ENCODE data around the gene TMEM229A. TPM values are rescaled to one million over a fixed set of nuclear protein-coding genes. Genes with fewer than 3 reads are reported as not detected.

The TMEM229A gene
- total and polyA plus RNA-seq, 9 of the 15 experiments (the other 6 are each of a cell fraction or from before 2014, with no cell fraction given), result not detected

DNA sequence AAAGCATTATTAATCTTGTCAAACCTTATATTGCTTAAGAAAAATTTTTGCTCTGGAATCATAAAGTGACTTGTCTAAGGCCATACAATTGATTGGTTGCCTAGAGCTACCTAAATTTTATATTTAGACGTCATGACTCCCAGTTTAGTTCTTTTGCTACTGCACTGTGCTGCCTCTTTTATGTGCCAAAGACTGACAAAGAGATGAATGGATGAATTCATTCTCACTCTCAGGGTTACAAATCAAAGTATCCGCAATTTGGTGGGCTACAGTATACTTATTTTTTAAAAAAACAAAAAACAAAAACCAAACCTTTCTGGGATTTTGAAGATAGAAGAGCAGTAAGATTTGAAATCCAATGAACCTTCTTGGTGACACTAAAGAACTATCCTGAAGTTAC lies 27.7 kb upstream of the TMEM229A start:
- CTCF ChIA-PET (ENCODE audit: low intra/inter-chr PET ratio), result no interaction called here
- no peaks in the 10 kb centered on the region for H3K36me3 ChIP-seq (ENCODE audit: control insufficient read depth, insufficient read depth, low read length)
- 2% methylated on average over 2 of the region's 2 CpGs for WGBS (ENCODE audit: insufficient coverage, low coverage, missing lambda C conversion rate)
- no peak overlapping the region for H3K9ac ChIP-seq (ENCODE audit: insufficient read depth in 1 of 2, low read depth in 2 of 2, low read length in 2 of 2)
- H3K27ac ChIP-seq (ENCODE audit: extremely low read depth, low read depth, low read length), result no peak overlapping the region
- no peak overlapping the region for H3K4me3 ChIP-seq
- no peaks in the 10 kb centered on the region for H3K79me2 ChIP-seq (ENCODE audit: control insufficient read depth, insufficient read depth, low read length)
- no peak overlapping the region for H3K4me2 ChIP-seq (ENCODE audit: insufficient read depth, low read length)
- intact Hi-C loops (cut with micrococcal nuclease), result no loop called here
- POLR2A ChIA-PET, result no interaction called here
- no peaks in the 10 kb centered on the region for H3K9me1 ChIP-seq (ENCODE audit: control insufficient read depth, insufficient read depth, low read length)
- no peaks in the 10 kb centered on the region for H3K27me3 ChIP-seq (ENCODE audit: control insufficient read depth in 2 of 2, insufficient read depth in 2 of 2, low read length in 2 of 2)
- TF ChIP-seq BMI1 (IDR thresholded peaks at IDR 0.05; ENCODE audit: low read length) (no peak), TBL1XR1 (IDR thresholded peaks at IDR 0.05; ENCODE audit: low read length in 2 of 2) (no peak), CSDE1 (IDR thresholded peaks at IDR 0.05) (no peak), ZNF444 (CRISPR knock-in tag; IDR thresholded peaks at IDR 0.05) (no peak), DNMT1 (IDR thresholded peaks at IDR 0.05) (no peak), NFE2 (IDR thresholded peaks at IDR 0.05; ENCODE audit: low read depth) (no peak), MEIS2 (IDR thresholded peaks at IDR 0.05; ENCODE audit: partially characterized antibody) (no peak), CBX1 (IDR thresholded peaks at IDR 0.05; ENCODE audit: low read depth) (no peak), GATAD2A (IDR thresholded peaks at IDR 0.05) (no peak), TARDBP (IDR thresholded peaks at IDR 0.05) (no peak), ZNF764 (CRISPR knock-in tag; IDR thresholded peaks at IDR 0.05; ENCODE audit: low read depth) (no peak), POLR3G (IDR thresholded peaks at IDR 0.05; ENCODE audit: extremely low read depth, insufficient read length, insufficient replicate concordance) (no peak), ZNF124 (CRISPR knock-in tag; IDR thresholded peaks at IDR 0.05) (no peak), PRPF4 (IDR thresholded peaks at IDR 0.05; ENCODE audit: insufficient read depth, low read depth, low read length, poor library complexity, severe bottlenecking) (no peak)
- TF ChIP-seq, protein P1, sequence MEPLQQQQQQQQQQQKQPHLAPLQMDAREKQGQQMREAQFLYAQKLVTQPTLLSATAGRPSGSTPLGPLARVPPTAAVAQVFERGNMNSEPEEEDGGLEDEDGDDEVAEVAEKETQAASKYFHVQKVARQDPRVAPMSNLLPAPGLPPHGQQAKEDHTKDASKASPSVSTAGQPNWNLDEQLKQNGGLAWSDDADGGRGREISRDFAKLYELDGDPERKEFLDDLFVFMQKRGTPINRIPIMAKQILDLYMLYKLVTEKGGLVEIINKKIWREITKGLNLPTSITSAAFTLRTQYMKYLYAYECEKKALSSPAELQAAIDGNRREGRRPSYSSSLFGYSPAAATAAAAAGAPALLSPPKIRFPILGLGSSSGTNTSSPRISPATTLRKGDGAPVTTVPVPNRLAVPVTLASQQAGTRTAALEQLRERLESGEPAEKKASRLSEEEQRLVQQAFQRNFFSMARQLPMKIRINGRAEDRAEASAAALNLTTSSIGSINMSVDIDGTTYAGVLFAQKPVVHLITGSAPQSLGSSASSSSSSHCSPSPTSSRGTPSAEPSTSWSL (CRISPR knock-in tag; IDR thresholded peaks at IDR 0.05; ENCODE audit: borderline replicate concordance), result no peak
- TF ChIP-seq, protein P2, sequence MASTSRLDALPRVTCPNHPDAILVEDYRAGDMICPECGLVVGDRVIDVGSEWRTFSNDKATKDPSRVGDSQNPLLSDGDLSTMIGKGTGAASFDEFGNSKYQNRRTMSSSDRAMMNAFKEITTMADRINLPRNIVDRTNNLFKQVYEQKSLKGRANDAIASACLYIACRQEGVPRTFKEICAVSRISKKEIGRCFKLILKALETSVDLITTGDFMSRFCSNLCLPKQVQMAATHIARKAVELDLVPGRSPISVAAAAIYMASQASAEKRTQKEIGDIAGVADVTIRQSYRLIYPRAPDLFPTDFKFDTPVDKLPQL (IDR thresholded peaks at IDR 0.05; ENCODE audit: extremely low read depth, insufficient read length), result no peak
- TF ChIP-seq, protein P3, sequence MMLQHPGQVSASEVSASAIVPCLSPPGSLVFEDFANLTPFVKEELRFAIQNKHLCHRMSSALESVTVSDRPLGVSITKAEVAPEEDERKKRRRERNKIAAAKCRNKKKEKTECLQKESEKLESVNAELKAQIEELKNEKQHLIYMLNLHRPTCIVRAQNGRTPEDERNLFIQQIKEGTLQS (IDR thresholded peaks at IDR 0.05), result no peak
- TF ChIP-seq, protein P3 (CRISPR knock-in tag; conservative IDR thresholded peaks at IDR 0.05), result no peak
- TF ChIP-seq, protein P4, sequence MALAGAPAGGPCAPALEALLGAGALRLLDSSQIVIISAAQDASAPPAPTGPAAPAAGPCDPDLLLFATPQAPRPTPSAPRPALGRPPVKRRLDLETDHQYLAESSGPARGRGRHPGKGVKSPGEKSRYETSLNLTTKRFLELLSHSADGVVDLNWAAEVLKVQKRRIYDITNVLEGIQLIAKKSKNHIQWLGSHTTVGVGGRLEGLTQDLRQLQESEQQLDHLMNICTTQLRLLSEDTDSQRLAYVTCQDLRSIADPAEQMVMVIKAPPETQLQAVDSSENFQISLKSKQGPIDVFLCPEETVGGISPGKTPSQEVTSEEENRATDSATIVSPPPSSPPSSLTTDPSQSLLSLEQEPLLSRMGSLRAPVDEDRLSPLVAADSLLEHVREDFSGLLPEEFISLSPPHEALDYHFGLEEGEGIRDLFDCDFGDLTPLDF (CRISPR knock-in tag; IDR thresholded peaks at IDR 0.05), result no peak
- TF ChIP-seq, protein P5, sequence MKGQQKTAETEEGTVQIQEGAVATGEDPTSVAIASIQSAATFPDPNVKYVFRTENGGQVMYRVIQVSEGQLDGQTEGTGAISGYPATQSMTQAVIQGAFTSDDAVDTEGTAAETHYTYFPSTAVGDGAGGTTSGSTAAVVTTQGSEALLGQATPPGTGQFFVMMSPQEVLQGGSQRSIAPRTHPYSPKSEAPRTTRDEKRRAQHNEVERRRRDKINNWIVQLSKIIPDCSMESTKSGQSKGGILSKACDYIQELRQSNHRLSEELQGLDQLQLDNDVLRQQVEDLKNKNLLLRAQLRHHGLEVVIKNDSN (CRISPR knock-in tag; IDR thresholded peaks at IDR 0.05), result no peak
- in situ Hi-C loops (cut with MboI), result no loop called here
- no peaks in the 10 kb centered on the region for H4K20me1 ChIP-seq (replicated peaks; ENCODE audit: control insufficient read depth, insufficient read depth, low read length)
- BruUV-seq (replicated peaks), result no TSS peak
- no peak for DNase-seq (ENCODE audit: extremely low read depth in 1 of 4, low spot score in 3 of 4)
- no peaks in the 10 kb centered on the region for H3K4me1 ChIP-seq (replicated peaks in 1 of 2; ENCODE audit: control insufficient read depth in 2 of 2, insufficient read depth in 2 of 2, low read length in 2 of 2)
- H2AFZ ChIP-seq (ENCODE audit: low read depth, low read length), result no peak overlapping the region
- no peak for ATAC-seq
- no peak for FAIRE-seq
- no peaks in the 10 kb centered on the region for H3K9me3 ChIP-seq (replicated peaks; ENCODE audit: control insufficient read depth, insufficient read depth, low read depth, low read length)
